C4-2B (cell line): ENCODE data around the gene IRF5.

Experiments used
- H3K27ac ChIP-seq: fragments of 450-650 bp; 2 replicates; pipeline ENCODE4 v1.5.1; 2017
- ZFX ChIP-seq: fragments of 450-650 bp; IDR thresholded peaks from 2 replicates; pipeline ENCODE4 v1.6.1; 2017
- TF ChIP-seq, protein P1 (sequence below): fragments of 450-650 bp; conservative IDR thresholded peaks from 2 replicates; pipeline ENCODE4 v1.5.1; 2017; ENCODE audit warnings: mild to moderate bottlenecking

Gene IRF5

DNA sequence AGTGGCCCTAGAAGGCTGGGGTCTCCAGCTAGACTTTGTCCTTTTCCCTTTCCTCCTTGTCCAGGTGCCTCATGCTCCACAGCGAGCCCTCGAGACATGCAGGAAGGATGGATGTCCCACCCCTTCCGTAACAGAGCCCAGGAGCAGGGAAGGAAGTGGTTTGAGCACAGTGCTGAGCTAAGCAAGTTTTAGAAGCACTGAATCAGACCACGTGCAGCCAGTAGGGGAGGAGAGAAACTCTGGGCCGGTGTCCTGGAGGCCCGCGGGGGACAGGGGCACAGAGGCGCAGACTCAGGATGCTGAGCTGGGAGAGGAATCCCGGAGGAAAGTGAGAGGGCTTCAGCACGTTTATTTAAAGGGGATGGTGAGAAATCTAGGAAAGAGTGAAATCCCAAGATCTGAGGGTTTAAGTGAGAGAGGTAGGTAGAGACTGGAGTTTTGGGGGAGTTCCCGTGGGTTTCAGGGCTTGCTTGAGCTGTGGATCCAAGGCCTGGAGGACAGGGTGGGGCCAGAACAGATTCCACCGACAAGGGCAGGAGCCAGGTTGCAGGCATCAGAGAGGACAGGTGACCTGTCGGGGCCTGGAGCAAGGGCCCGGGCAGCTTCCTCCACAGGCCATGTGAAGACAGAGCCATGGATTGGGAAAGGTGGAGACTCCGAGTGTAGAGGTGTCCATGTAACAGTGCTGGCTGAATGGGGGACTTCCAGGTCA lies 4.4 kb upstream of the IRF5 start:
- TF ChIP-seq, protein P1, sequence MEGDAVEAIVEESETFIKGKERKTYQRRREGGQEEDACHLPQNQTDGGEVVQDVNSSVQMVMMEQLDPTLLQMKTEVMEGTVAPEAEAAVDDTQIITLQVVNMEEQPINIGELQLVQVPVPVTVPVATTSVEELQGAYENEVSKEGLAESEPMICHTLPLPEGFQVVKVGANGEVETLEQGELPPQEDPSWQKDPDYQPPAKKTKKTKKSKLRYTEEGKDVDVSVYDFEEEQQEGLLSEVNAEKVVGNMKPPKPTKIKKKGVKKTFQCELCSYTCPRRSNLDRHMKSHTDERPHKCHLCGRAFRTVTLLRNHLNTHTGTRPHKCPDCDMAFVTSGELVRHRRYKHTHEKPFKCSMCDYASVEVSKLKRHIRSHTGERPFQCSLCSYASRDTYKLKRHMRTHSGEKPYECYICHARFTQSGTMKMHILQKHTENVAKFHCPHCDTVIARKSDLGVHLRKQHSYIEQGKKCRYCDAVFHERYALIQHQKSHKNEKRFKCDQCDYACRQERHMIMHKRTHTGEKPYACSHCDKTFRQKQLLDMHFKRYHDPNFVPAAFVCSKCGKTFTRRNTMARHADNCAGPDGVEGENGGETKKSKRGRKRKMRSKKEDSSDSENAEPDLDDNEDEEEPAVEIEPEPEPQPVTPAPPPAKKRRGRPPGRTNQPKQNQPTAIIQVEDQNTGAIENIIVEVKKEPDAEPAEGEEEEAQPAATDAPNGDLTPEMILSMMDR = no peak
- TF ChIP-seq ZFX = no peak
- H3K27ac ChIP-seq = no peak overlapping the region

DNA sequence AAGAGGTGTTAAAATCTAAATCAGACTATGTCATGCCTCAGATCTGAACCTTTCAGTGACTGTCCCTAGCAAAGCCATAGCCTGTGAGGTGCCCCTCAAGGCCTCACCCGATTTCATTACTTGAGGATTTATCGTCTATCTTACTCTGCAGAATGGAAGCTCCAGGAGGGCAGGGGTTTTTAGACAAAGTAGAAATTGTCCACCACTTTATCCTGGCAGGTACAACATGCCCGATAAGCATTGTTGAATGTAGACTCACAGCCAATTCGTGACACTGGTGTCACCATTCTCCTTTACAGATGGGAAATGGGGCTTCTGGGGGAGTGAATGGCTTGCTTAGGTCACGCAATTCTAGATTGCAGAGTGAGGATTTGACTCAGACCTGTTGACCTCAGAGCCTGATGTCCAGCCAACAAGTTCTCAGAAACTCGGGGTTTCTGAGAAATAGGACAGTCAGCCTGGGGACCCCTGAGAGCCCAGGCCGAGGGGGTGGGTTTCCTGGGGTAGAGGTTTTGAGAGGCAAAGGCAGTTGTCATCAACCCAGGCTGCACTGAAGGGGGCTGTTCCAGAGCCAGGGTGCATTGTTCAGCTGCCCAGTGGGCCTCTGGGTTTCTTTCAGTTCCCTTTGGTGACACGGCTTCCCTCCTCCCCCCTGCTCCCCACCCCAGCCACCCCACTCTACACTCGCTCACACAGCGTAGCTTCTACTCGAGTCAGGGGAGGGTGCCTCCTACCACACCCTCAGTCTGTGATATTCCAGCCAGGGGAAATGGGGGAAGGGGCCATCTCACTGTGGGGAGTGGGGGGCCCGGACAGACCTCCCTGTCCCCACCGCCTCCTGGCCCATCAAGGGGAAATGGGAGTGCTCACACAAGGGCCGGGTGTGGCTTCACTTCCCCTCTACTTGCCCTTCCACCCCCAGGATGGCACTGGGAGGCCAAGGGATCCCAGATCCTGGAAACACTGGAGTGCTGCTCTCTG lies 3.1 kb upstream of the IRF5 start:
- TF ChIP-seq, protein P1 = no peak
- no peak for TF ChIP-seq ZFX

DNA sequence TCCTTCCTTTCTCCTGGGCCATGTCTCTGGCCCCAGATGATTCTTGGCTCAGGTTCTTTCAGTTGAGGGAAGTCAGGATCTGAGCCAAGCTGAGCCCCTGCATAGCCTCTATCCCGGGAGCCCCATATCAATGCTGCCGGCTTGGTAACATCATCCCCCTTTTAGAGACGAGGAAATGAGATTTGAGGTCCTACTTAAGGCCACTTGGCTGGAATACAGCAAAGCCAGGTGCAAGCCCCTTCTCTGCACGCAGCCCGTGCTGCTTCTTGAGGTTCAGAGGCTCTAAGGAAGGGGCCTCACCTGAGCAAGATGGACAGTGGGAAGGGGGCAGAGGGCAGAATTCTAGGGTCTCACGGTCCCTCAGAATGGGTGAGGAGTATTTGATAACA lies 2.4 kb upstream of the IRF5 start:
- H3K27ac ChIP-seq = no peak overlapping the region
- TF ChIP-seq, protein P1 = no peak
- no peak for TF ChIP-seq ZFX

More for the DNA sequence above, 3.1 kb upstream of the IRF5 start:
- H3K27ac ChIP-seq = no peak overlapping the region

DNA sequence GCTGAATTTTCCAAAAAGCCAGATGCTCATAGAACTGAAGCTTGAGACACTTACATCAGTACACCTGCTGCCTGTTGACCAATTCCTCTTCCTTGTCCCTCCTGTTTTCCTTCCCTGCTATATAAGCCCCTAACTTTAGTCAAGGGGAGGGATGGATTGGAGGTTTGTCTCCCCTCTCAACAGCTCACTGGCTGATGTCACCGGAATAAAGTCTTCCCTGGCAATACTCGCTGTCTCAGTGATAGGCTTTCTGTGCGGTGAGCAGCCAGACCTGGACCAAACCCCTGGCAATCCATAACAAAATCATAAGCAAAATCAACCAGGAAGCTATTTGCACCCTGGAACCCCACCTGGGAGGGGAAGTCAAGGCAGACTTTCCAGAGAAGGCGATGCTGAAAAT lies 929 bp upstream of the IRF5 start:
- TF ChIP-seq ZFX = no peak
- TF ChIP-seq, protein P1 = no peak
- no peak overlapping the region for H3K27ac ChIP-seq

DNA sequence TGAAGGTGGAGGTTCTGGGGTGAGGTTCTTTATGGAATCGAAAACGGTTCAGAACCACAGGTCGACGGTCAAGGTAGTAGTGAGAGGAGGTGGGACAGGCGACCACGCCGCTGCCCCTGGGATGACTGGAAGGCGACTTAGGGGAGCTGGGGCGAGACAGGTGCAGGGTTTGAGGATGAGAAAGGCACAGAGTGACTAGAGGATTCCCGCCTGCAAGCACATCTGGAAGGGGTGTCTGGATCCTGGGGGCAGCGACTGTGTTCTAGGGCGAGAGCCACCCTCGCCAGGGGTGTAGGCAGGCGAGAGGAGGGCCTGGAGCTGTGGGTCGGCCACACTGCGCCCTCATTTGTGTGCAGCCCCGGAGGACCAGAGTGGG lies 468 bp upstream of the IRF5 start:
- no peak for TF ChIP-seq ZFX
- TF ChIP-seq, protein P1 = no peak
- peak overlapping the region; percentile 58 for H3K27ac ChIP-seq

DNA sequence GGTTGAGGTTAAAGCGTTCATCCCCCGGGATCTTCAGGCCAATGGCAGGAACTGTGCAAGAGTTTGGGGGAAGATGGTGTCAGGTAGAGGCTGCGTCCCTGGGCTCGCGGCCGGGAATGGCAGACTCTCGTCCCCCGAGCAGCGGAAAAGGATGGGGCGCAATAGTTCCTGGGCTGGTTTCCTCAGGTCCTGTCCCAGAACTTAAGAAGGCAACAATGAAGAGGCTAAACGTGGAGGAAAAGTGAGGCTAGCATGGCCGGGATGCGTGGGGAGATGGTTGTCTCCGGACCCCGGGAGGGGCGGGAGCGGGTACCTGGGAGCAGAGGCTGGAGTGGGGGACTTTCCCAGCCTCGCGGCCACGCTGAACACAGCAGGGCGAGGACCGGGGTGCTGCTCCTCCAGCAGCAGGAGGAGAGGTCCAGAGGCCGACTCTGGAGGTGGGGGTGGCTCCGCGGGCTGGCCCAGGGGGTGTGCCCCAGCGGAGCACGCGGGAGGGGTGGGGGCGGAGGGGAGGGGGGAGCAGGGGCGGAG lies 882 bp downstream of the IRF5 start:
- TF ChIP-seq, protein P1 = no peak
- no peak for TF ChIP-seq ZFX
- H3K27ac ChIP-seq = peak overlapping the region; percentile 58
